Colonic mucosa (tissue), 4 donors: ENCODE data around the gene E2F8. TPM values are rescaled to one million over a fixed set of nuclear protein-coding genes. Genes with fewer than 3 reads are reported as not detected.
"Not testable (repeated sequence)": the region's sequence is repeated elsewhere in the genome, so short reads cannot be mapped to it uniquely, and the experiment has no call there.

ENCODE experiments used
- DNase-seq: peaks from one replicate; pipeline ENCODE4 v3.0.0-alpha.2; 2020
- H3K27ac ChIP-seq: fragments of 200-600 bp; one replicate; pipeline ENCODE4 v1.8.0; 2021
- H3K27me3 ChIP-seq: fragments of 200-600 bp; one replicate; pipeline ENCODE4 v1.8.0; 2021
- H3K36me3 ChIP-seq: fragments of 200-600 bp; one replicate; pipeline ENCODE4 v1.8.0; 2021
- H3K4me1 ChIP-seq: fragments of 200-600 bp; one replicate; pipeline ENCODE4 v1.8.0; 2021; ENCODE audit warnings: mild to moderate bottlenecking
- H3K4me3 ChIP-seq: fragments of 200-600 bp; one replicate; pipeline ENCODE4 v1.8.0; 2021
- H3K9ac ChIP-seq, 2 donors: one replicate each; pipeline ENCODE4 v1.7.0; 2013; ENCODE audit warnings: control low read depth in 2 of 2, low read depth in 2 of 2, low read length in 2 of 2
- H3K9me3 ChIP-seq: fragments of 200-600 bp; one replicate; pipeline ENCODE4 v1.8.0; 2021
- intact Hi-C: fragments of 100-400 bp; cut with DNase I; formaldehyde crosslinking; loops from one replicate; pipeline ENCODE4 v1.14.1; 2022
- total RNA-seq, 2 donors: library from RNA; stranded (reverse); fragmentation: NEBNext Ultra II Directional in 1 of 2; extraction: Animal tissue kit (Norgen Biotek cat#: 25700) in 1 of 2; gene quantifications; one replicate each; pipeline ENCODE4 v1.2.1, GENCODE V29; 2021
- TF ChIP-seq, protein P1 (sequence below): fragments of 200-600 bp; IDR thresholded peaks from one replicate; pipeline ENCODE4 v1.8.0; 2022; ENCODE audit warnings: antibody characterized with exemption, mild to moderate bottlenecking
- donor health status: healthy.
- donor health status: DM: no; HTN: no; CAD: no.
- donor health status: DM: no; HTN: no; CAD: no.

E2F8 gene
- total RNA-seq, 2 donors from 2014 or later: 5.5 to 26.8 TPM

DNA sequence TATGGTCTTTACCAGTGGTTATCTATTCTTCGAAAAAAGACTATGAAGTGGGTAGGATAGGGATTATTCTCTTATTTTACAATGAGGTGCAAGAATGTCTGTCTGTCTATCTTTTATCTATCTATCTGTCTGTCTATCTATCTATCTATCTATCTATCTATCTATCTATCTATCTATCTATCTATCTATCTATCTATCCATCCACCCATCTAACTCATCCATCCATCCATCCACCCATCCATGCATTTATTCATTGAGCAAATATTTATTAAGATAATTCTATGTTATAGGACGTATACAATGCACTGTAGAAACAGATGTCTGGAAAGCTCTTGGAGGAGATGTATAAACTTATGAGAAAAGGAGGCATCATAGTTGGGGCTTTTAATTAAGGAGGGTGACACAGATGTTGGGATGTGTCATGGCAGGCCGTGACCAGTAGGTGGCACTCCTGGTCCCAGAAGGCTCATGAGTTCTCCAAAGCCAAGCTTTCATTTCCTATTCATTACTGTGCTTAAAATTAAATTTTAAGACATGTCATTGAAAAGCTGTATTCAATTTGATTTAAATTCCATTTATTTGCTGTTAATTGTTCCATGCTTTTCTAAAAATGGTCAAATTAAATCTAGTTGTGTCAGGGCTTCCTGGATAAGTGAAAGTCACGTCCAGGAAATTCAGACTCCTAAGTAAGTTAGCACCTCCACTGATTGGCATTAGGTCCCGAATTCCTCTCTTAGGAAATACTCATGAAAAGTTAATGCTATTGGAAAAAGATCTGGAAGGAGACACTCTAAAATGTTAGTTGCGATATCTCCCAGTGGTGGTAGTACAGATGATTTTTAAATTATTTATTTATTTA, 19.0 kb upstream of the E2F8 start:
- no peaks in the 10 kb centered on the region for H3K36me3 ChIP-seq
- H3K9ac ChIP-seq: no peak overlapping the region
- H3K9me3 ChIP-seq: no peaks in the 10 kb centered on the region
- TF ChIP-seq, protein P1, sequence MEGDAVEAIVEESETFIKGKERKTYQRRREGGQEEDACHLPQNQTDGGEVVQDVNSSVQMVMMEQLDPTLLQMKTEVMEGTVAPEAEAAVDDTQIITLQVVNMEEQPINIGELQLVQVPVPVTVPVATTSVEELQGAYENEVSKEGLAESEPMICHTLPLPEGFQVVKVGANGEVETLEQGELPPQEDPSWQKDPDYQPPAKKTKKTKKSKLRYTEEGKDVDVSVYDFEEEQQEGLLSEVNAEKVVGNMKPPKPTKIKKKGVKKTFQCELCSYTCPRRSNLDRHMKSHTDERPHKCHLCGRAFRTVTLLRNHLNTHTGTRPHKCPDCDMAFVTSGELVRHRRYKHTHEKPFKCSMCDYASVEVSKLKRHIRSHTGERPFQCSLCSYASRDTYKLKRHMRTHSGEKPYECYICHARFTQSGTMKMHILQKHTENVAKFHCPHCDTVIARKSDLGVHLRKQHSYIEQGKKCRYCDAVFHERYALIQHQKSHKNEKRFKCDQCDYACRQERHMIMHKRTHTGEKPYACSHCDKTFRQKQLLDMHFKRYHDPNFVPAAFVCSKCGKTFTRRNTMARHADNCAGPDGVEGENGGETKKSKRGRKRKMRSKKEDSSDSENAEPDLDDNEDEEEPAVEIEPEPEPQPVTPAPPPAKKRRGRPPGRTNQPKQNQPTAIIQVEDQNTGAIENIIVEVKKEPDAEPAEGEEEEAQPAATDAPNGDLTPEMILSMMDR: peak; percentile 97
- no peaks in the 10 kb centered on the region for H3K4me1 ChIP-seq
- no peak overlapping the region for H3K4me3 ChIP-seq
- H3K27me3 ChIP-seq: no peaks in the 10 kb centered on the region
- intact Hi-C loops: loop anchor here (2.0 to 10.0 kb wide), 2 partner anchors 185 to 293 kb away; no protein-coding TSS in a partner anchor
- no peak overlapping the region for H3K27ac ChIP-seq
- DNase-seq: peak; percentile 78

DNA sequence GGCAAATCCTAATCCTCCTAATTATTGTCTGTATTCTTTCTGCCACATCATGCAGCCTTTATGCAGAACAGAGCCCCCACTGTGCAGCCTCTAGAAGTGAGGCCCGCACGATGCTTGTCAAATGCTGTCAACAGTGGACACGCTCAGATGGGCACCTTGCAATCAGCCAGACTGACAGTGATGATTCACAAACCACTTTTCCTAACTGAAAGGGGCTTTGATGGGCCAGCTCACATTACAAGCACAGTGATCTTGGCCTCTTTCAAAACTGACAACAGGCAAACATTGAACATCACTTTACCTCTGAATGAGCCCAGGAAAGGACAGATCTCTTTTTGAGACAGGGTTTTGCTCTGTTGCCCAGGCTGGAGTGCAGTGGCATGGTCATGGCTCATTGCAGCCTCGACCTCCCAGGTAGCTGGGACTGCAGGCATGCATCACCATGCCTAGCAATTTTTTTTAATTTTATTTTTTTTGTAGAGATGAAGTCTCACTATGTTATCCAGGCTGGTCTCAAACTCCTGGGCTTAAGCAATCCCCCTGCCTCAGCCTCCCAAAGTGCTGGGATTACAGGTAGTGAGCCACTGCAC, 18.0 kb upstream of the E2F8 start:
- H3K4me3 ChIP-seq: no peak overlapping the region
- no peak for DNase-seq
- no peaks in the 10 kb centered on the region for H3K9me3 ChIP-seq
- no peaks in the 10 kb centered on the region for H3K27me3 ChIP-seq
- H3K4me1 ChIP-seq: no peaks in the 10 kb centered on the region
- intact Hi-C loops: loop anchor here (2.0 to 10.0 kb wide), 2 partner anchors 184 to 294 kb away; no protein-coding TSS in a partner anchor
- no peak overlapping the region for H3K9ac ChIP-seq
- TF ChIP-seq, protein P1: no peak
- no peak overlapping the region for H3K27ac ChIP-seq
- no peaks in the 10 kb centered on the region for H3K36me3 ChIP-seq

DNA sequence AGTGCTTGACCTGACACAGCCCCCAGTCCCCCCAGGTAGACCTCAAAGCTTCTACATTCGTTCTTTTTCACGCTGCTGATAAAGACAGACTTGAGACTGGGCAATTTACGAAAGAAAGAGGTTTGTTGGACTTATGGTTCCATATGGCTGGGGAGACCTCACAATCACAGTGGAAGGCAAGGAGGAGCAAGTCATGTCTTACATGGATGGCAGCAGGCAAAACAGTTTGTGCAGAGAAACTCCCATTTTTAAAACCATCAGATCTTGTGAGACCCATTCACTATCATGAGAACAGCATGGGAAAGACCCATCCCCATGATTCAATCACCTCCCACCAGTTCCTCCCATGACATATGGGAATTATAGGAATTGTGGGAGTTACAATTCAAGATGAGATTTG, 13.7 kb upstream of the E2F8 start:
- intact Hi-C loops: loop anchor here (10.0 kb wide), 1 partner anchor 180 kb away; no protein-coding TSS in a partner anchor
- not testable (repeated sequence) for H3K9me3 ChIP-seq

DNA sequence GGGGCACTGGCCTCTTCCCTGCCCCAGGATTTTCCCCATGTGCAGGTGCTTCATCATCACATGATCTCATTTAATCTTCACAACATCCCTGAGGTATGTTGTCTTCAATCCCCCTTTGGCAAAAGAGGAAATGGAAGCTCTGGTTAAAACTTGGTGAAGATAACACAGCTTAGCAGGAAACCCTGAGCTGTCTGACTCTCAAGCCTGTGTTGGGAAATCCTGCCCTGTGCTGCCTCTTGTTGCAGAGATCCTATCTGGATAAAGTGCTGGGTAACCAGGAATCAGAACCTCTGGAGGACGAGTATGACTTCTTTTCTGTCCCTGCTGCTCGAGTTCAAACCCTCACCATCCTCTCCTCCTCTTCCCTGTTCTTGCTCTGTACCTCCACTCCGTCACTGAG, 13.1 kb upstream of the E2F8 start:
- TF ChIP-seq, protein P1: no peak

More for the DNA sequence above, 13.7 kb upstream of the E2F8 start:
- not testable (repeated sequence) for H3K9ac ChIP-seq, H3K27me3 ChIP-seq, H3K27ac ChIP-seq, H3K36me3 ChIP-seq, H3K4me3 ChIP-seq, DNase-seq, H3K4me1 ChIP-seq

DNA sequence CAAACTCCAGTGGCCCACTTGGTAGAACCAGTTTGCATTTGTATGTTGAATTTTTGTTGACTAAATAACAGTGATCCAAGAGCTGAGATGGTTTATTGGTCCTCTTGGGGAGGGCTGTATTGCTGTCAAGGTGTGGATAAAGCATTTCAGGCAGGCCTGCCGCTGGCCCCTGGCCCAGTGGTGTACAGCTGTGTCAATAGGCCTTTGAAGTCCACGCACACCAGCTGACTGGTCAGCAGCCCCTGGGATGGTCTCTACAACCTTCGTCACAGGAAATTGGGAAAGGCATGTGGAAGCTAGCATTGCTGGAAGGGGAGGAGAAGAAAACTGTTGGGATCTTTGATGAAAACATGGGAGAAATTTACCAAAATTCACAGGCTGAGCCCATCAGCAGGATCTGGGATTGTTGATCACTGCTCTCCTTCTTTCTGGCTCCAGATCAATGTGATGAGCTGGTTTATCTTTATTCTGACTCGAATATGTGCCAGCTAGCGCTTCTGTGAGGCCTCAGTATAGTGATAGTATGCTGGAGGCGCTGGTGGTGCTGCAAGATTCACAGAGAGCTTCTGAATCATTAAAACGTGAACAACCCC, 12.5 kb upstream of the E2F8 start:
- Histone ChIP-seq H3K27ac (no peak overlapping the region), H3K4me3 (no peak overlapping the region), H3K36me3 (no peaks in the 10 kb centered on the region), H3K9ac (no peak overlapping the region), H3K4me1 (no peaks in the 10 kb centered on the region), H3K9me3 (no peaks in the 10 kb centered on the region), H3K27me3 (no peaks in the 10 kb centered on the region)
- TF ChIP-seq, protein P1: no peak
- intact Hi-C loops: loop anchor here (10.0 kb wide), 1 partner anchor 178 kb away; no protein-coding TSS in a partner anchor
- peak; percentile 34 for DNase-seq

More for the DNA sequence above, 13.1 kb upstream of the E2F8 start:
- Histone ChIP-seq H3K4me3 (no peak overlapping the region), H3K27me3 (no peaks in the 10 kb centered on the region), H3K36me3 (no peaks in the 10 kb centered on the region), H3K9me3 (no peaks in the 10 kb centered on the region), H3K4me1 (no peaks in the 10 kb centered on the region), H3K27ac (no peak overlapping the region), H3K9ac (no peak overlapping the region)
- intact Hi-C loops: loop anchor here (10.0 kb wide), 1 partner anchor 179 kb away; no protein-coding TSS in a partner anchor
- DNase-seq: no peak
